GM08714 (cell line): Measurements from ENCODE around the gene SERPINA12.
"Not testable (repeated sequence)": the region's sequence is repeated elsewhere in the genome, so short reads cannot be mapped to it uniquely, and the experiment has no call there.

Experiments
- H3K4me3 ChIP-seq: fragments of 200-500 bp; sonication (Bioruptor generic); 2 replicates; pipeline ENCODE4 v1.5.1; 2014; ENCODE audit warnings: mild to moderate bottlenecking, low read length, inconsistent platforms
- ZNF274 ChIP-seq: IDR thresholded peaks from 2 replicates; pipeline ENCODE4 v1.6.1; 2012; ENCODE audit warnings: mild to moderate bottlenecking, low read depth, low read length

SERPINA12 gene

GRCh38 chr14:94517641-94518257, 8.5 kb upstream of the SERPINA12 start:
- H3K4me3 ChIP-seq, result no peak overlapping the region
- no peak for TF ChIP-seq ZNF274

DNA sequence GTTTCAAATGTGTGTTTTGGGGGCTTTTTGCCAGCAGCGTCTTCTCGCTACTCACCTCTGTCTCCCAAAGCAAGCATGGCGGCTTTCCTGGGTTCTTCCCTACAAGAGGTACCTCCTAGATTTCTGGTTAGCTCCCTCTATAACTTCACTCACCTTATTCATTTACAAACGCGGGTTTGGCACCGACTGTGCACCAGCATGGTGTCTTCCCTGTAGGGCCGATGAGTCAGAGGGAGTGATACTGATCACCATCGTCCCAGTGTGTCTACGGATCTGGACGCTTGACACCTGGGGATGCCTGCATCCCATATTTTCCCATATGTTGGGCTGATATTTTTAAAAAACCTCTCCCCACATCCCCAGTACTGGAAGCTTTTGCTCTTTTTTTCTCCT, 8.0 kb upstream of the SERPINA12 start:
- no peak overlapping the region for H3K4me3 ChIP-seq
- TF ChIP-seq ZNF274, result no peak

- no peak overlapping the region for H3K4me3 ChIP-seq
- TF ChIP-seq ZNF274, result no peak
These were observed 6.6 kb upstream of the SERPINA12 start for GRCh38 chr14:94515856-94516255.

GRCh38 chr14:94515426-94515825, 6.2 kb upstream of the SERPINA12 start:
- H3K4me3 ChIP-seq, result no peak overlapping the region
- TF ChIP-seq ZNF274, result no peak

DNA sequence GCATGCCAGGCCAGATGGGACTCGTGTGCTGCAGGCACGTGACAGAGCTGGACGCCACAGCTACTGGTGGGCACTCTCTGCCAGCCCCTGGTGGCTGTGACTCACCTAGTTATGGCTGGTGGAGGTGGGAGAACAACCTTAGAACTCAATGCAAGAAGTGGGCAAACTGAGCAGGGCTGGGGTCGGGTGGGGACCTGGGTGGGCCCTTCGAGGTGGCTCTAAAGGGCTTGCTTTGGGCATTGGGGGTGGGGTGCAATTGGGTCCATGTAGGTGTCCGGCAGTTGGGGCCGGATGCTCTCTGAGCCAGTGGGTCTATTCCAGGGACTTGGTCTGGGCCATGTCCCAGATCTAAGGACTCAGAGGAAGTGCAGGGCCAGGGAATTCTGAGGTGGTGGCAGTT, 5.1 kb upstream of the SERPINA12 start:
- H3K4me3 ChIP-seq, result no peak overlapping the region
- no peak for TF ChIP-seq ZNF274

DNA sequence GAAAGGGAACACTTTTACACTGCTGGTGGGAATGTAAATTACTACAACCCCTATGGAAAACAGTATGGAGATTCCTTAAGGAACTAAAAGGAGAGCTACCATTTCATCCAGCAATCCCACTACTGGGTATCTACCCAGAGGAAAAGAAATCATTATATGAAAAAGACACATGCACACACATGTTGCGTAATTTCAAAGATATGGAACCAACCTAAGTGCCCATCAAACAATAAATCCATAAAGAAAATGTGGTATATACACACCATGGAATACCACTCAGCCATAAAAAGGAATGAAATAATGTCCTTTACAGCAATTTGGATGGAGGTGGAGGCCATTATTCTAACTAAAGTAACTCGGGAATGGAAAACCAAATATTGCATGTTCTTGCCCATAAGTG, 1.2 kb upstream of the SERPINA12 start:
- H3K4me3 ChIP-seq, result not testable (repeated sequence)

DNA sequence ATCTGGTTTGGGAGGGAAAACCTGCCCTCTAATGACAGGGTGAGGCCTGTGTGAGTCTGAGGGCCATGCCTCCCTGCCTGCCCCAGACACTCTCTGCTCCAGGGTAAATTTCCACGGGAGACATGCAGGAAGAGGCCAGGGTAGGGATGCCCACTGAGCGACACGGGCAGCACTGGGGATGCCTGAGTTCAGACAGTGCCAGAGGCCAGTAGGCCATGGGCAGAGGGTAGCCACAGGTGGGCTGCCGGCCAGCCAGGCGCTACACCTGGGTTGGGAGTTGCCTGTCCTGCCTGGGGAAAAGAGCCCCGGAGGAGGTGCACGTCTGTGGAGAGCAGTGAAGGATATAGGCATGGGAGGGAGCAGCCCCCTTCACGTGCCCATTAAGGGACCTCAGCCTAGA, 3.6 kb downstream of the SERPINA12 start:
- no peak for TF ChIP-seq ZNF274
- H3K4me3 ChIP-seq, result no peak overlapping the region

DNA sequence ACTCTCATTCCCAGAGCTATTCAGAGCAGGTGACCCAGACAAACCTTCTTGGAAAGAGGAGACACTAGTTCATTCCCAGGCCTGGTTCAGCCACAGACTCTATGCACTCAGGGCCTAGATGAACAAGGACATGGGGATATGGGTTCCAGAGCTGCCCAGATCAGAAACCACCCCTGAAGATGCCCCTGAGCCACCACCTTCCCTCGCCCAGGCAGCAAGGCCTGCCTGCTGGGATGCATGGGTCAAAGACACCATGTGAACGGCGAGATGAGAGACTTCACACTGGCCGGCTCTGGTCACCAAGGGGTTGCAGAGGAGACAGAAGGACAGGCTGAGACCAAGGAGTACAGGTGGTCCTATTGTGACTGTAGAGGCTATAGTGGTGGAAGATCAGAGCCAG, 4.1 kb downstream of the SERPINA12 start:
- TF ChIP-seq ZNF274, result no peak
- H3K4me3 ChIP-seq, result no peak overlapping the region

DNA sequence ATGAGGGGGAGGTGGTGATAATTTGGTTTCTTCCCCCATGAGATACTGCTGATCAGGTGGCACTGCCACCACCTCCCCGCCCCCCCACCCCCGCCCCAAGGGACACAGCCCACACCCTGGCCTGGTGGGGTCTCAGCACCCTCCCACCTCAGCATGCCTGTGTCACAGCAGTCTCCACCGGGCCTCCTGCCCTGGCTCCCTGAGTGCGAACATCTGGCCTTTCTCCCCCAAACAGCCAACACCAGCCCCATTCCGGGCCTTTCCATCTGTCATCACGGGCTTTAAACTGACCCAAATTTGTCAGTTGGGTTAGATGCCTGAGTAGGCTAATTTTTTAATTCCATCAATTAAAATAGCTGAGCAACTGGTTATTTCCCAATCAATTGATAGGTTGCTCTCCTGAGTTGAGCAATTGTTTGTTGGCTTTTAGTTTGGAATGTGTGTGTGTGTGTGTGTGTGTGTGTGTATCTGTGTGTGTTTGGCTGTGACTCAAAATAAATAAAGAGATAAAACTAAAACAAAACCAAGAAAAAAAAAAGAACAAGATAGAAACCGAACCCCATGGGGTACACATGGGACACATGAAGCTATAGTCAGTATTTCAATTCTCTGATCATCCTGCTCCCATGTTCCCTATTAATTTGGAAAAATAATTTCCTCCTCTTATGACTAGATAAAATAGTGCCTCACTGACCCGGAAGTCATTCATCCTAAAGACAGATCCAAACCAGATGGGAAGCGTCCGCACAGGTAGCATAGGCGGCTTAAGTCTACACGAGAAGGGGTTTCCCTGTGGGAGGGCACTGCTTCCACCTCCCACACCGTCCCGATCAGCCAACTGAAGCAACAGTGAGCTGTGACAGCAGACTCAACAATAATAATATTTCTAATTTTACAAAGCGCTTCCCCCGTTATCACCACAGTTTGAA, 7.4 kb downstream of the SERPINA12 start:
- H3K4me3 ChIP-seq, result no peak overlapping the region
- no peak for TF ChIP-seq ZNF274

DNA sequence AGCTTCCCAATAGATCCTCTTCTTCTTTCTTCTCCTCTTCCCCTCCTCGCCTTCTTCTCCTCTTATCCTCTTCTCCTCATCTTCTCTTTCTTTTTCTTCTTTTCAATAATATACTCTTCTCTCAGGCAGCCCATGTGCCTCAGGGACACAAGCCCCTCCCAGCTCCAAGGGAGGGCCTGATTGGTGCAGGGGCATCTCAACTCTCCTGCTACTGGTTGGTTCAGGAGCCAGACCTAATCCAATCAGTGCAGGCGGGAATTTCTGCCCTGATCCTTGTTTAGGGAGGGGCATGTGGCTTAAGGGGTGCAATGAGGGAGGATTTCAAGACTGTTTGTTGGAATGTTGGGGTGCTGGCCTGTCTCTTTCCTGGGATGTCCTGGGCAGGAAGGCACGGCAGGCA, 9.0 kb downstream of the SERPINA12 start:
- no peak overlapping the region for H3K4me3 ChIP-seq
- no peak for TF ChIP-seq ZNF274

- no peak for TF ChIP-seq ZNF274
- no peak overlapping the region for H3K4me3 ChIP-seq
These were observed 9.6 kb downstream of the SERPINA12 start for GRCh38 chr14:94499673-94500072.

- H3K4me3 ChIP-seq, result no peak overlapping the region
- no peak for TF ChIP-seq ZNF274
These were observed 11.1 kb downstream of the SERPINA12 start for GRCh38 chr14:94498215-94498614.

GRCh38 chr14:94494085-94494484, 15.2 kb downstream of the SERPINA12 start:
- H3K4me3 ChIP-seq, result no peak overlapping the region
- no peak for TF ChIP-seq ZNF274

- TF ChIP-seq ZNF274, result no peak
- H3K4me3 ChIP-seq, result no peak overlapping the region
These were observed 17.8 kb downstream of the SERPINA12 start for GRCh38 chr14:94491511-94491910.

- H3K4me3 ChIP-seq, result no peak overlapping the region
- no peak for TF ChIP-seq ZNF274
These were observed 19.9 kb downstream of the SERPINA12 start for GRCh38 chr14:94489336-94489735.
